ENCODE data around the gene PGAP1. TPM values are rescaled to one million over a fixed set of nuclear protein-coding genes. Genes with fewer than 3 reads are reported as not detected.

Gene PGAP1
- total RNA-seq, 4 donors from 2014 or later, result 4.3 to 10.2 (median 6.9) TPM

DNA sequence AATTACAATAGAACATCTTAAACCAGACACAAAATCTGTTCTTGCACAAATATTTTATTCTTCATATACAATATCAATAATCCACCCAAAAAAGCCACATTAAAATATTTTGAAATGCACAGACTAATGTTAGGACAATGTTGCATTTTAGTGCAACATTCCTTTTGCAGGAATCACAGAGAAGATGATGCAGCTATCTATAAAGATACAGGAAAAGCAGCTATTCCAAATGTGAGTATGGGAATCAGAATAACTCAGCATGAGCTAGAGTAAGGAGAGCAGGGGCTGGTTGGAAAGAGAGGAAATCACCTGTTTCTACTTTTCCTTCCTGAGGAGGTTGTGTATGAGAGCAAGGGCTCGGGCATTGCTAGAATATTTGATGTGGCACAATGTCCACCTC is 122.1 kb downstream of the PGAP1 start:
- H3K36me3 ChIP-seq, result no peaks in the 10 kb centered on the region
- WGBS, 2 donors (ENCODE audit: low coverage in 1 of 2), result 36 to 50% methylated on average over 1 of the region's 1 CpG
- H3K27ac ChIP-seq, result no peak overlapping the region
- peaks cover 22% of the 10 kb centered on the region for H3K27me3 ChIP-seq
- ATAC-seq, result no peak
- H3K9me3 ChIP-seq, result no peaks in the 10 kb centered on the region
- TF ChIP-seq POLR2A (IDR thresholded peaks at IDR 0.05), result no peak
- TF ChIP-seq POLR2AphosphoS5 (IDR thresholded peaks at IDR 0.05), result no peak
- no peak for TF ChIP-seq EP300 (IDR thresholded peaks at IDR 0.05)
- TF ChIP-seq, protein P1, sequence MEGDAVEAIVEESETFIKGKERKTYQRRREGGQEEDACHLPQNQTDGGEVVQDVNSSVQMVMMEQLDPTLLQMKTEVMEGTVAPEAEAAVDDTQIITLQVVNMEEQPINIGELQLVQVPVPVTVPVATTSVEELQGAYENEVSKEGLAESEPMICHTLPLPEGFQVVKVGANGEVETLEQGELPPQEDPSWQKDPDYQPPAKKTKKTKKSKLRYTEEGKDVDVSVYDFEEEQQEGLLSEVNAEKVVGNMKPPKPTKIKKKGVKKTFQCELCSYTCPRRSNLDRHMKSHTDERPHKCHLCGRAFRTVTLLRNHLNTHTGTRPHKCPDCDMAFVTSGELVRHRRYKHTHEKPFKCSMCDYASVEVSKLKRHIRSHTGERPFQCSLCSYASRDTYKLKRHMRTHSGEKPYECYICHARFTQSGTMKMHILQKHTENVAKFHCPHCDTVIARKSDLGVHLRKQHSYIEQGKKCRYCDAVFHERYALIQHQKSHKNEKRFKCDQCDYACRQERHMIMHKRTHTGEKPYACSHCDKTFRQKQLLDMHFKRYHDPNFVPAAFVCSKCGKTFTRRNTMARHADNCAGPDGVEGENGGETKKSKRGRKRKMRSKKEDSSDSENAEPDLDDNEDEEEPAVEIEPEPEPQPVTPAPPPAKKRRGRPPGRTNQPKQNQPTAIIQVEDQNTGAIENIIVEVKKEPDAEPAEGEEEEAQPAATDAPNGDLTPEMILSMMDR (IDR thresholded peaks at IDR 0.05), result no peak
- peaks cover 0 to 6% (median 0%) of the 10 kb centered on the region in 3 donors for H3K4me1 ChIP-seq
- no peak overlapping the region for H3K4me3 ChIP-seq

- H3K27me3 ChIP-seq, result peaks cover 22% of the 10 kb centered on the region
- 58 to 62% methylated on average over 2 of the region's 2 CpGs for WGBS, 2 donors (ENCODE audit: low coverage in 1 of 2)
- H3K9me3 ChIP-seq, result no peaks in the 10 kb centered on the region
- TF ChIP-seq, protein P1 (IDR thresholded peaks at IDR 0.05), result no peak
- no peak for TF ChIP-seq POLR2A (IDR thresholded peaks at IDR 0.05)
- no peak for TF ChIP-seq EP300 (IDR thresholded peaks at IDR 0.05)
- no peak for TF ChIP-seq POLR2AphosphoS5 (IDR thresholded peaks at IDR 0.05)
- no peak overlapping the region for H3K4me3 ChIP-seq
- peaks cover 0 to 3% of the 10 kb centered on the region in 2 donors for H3K36me3 ChIP-seq
- no peak for ATAC-seq
- H3K27ac ChIP-seq, result no peak overlapping the region
- H3K4me1 ChIP-seq, result peaks cover 0 to 22% (median 6%) of the 10 kb centered on the region in 3 donors
Observed at GRCh38 chr2:196802401-196802800, 124.1 kb downstream of the PGAP1 start.

- WGBS, 2 donors (ENCODE audit: low coverage in 1 of 2), result 11 to 14% methylated on average over 1 to 2 of the region's 2 CpGs
- H3K4me1 ChIP-seq, result peaks cover 0 to 29% (median 6%) of the 10 kb centered on the region in 3 donors
- TF ChIP-seq EP300 (IDR thresholded peaks at IDR 0.05) (no peak), POLR2A (IDR thresholded peaks at IDR 0.05) (no peak), POLR2AphosphoS5 (IDR thresholded peaks at IDR 0.05) (no peak)
- no peak overlapping the region for H3K4me3 ChIP-seq
- no peaks in the 10 kb centered on the region for H3K9me3 ChIP-seq
- peaks cover 0 to 9% of the 10 kb centered on the region in 2 donors for H3K36me3 ChIP-seq
- peaks cover 22% of the 10 kb centered on the region for H3K27me3 ChIP-seq
- ATAC-seq, result no peak
- no peak overlapping the region for H3K27ac ChIP-seq
Observed at GRCh38 chr2:196801674-196802261, 124.7 kb downstream of the PGAP1 start.

DNA sequence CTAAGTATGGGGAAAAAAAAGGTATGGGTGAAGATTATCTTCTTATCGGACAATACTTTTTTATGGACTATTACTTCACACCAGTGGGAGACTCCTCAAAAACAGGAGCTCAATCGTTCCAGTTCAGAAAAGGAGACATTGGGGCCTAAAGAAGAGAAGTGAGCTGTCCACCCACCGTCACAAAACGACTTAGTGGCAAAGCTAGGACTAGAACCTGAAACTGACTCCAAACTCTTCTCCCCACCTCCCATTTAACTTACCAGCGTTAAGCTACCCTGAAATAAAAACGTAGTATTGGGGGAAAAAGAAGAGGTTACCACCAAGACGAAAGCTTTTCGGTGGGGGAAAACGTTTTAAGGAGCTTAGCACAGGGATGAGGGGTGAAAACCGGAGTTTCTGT is 127.5 kb downstream of the PGAP1 start:
- TF ChIP-seq, protein P1 (IDR thresholded peaks at IDR 0.05), result no peak
- TF ChIP-seq POLR2AphosphoS5 (IDR thresholded peaks at IDR 0.05), result no peak
- TF ChIP-seq EP300 (IDR thresholded peaks at IDR 0.05), result no peak
- TF ChIP-seq POLR2A (IDR thresholded peaks at IDR 0.05), result no peak
- Histone ChIP-seq H3K36me3 (peaks cover 0 to 37% of the 10 kb centered on the region in 2 donors), H3K4me1 (peaks cover 0 to 41% (median 6%) of the 10 kb centered on the region in 3 donors), H3K4me3 (peak overlapping the region; percentile 58 to 68), H3K27ac (peak overlapping the region; percentile 29 to 84 (median 71)), H3K9me3 (no peaks in the 10 kb centered on the region), H3K27me3 (peaks cover 22% of the 10 kb centered on the region)
- 6 to 10% methylated on average over 7 to 10 of the region's 10 CpGs for WGBS, 2 donors (ENCODE audit: low coverage in 1 of 2)
- no peak for ATAC-seq

DNA sequence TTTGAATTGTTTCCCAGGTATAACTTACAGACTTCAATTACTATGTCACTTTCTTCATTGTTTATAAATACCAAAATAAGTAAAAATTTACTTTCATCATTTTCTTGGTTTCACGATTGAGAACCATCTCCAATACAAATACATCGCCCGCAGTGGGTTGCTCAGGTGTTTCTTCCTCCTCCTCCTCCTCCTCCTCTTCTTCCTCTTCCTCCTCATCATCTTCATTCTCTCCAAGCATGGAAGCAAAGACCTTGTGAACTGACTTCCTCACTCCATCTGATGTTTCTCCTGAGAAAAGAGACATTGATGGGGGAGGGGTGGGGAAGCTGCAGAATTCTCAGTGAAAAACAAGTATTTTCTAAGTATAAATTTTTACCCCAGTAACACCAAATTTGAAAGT is 133.6 kb downstream of the PGAP1 start:
- H3K27ac ChIP-seq, result no peak overlapping the region
- no peaks in the 10 kb centered on the region for H3K9me3 ChIP-seq
- H3K4me1 ChIP-seq, result peaks cover 0 to 23% (median 0%) of the 10 kb centered on the region in 3 donors
- TF ChIP-seq POLR2AphosphoS5 (IDR thresholded peaks at IDR 0.05), result no peak
- no peak for TF ChIP-seq EP300 (IDR thresholded peaks at IDR 0.05)
- TF ChIP-seq, protein P1 (IDR thresholded peaks at IDR 0.05), result no peak
- no peak for TF ChIP-seq POLR2A (IDR thresholded peaks at IDR 0.05)
- H3K36me3 ChIP-seq, result peaks cover 5 to 98% of the 10 kb centered on the region in 2 donors
- no peaks in the 10 kb centered on the region for H3K27me3 ChIP-seq
- no peak for ATAC-seq
- WGBS, 2 donors (ENCODE audit: low coverage in 1 of 2), result 87 to 100% methylated on average over 1 to 3 of the region's 3 CpGs
- no peak overlapping the region for H3K4me3 ChIP-seq
